ENCODE data around the gene NCR2.
A peak's percentile ranks its signal among the peaks of the same experiment; 100 is the strongest.
"Not testable (repeated sequence)": the region's sequence is repeated elsewhere in the genome, so short reads cannot be mapped to it uniquely, and the experiment has no call there.

The NCR2 gene

GRCh38 chr6:41335296-41335695 is at the start of gene NCR2:
Gene NCR2, plus strand, starts transcription at chr6:41335608. Its CDS starts 269 bp downstream, at chr6:41335877.
- intact Hi-C loops (cut with DNase I): no loop called here
- DNase-seq: no peak

- intact Hi-C loops (cut with DNase I): no loop called here
- DNase-seq: peak in 3 of 10 donors; percentile 14 to 84 (median 49)
These were observed 48.7 kb upstream of the NCR2 start, which contains the start of gene TREM1 for GRCh38 chr6:41286544-41287346. Gene TREM1, minus strand, starts transcription at chr6:41286682. Its CDS starts 27 bp downstream, at chr6:41286655.

GRCh38 chr6:41288030-41288753 is 47.2 kb upstream of the NCR2 start:
- intact Hi-C loops (cut with DNase I): no loop called here
- DNase-seq: no peak

GRCh38 chr6:41288754-41289129 is 46.7 kb upstream of the NCR2 start:
- intact Hi-C loops (cut with DNase I): no loop called here

GRCh38 chr6:41289815-41290214 is 45.6 kb upstream of the NCR2 start:
- no peak for DNase-seq
- intact Hi-C loops (cut with DNase I): no loop called here

More at GRCh38 chr6:41288754-41289129, 46.7 kb upstream of the NCR2 start:
- DNase-seq: no peak

GRCh38 chr6:41291717-41292116 is 43.7 kb upstream of the NCR2 start:
- intact Hi-C loops (cut with DNase I): no loop called here
- DNase-seq: no peak

- no peak for DNase-seq
- intact Hi-C loops (cut with DNase I): no loop called here
These were observed 41.1 kb upstream of the NCR2 start for GRCh38 chr6:41294214-41294872.

- intact Hi-C loops (cut with DNase I); DNase-seq: not testable (repeated sequence)
These were observed 38.2 kb upstream of the NCR2 start for GRCh38 chr6:41297248-41297647.

- no peak for DNase-seq
- intact Hi-C loops (cut with DNase I): no loop called here
These were observed 36.5 kb upstream of the NCR2 start for GRCh38 chr6:41298785-41299502.

GRCh38 chr6:41302638-41303037 is 32.8 kb upstream of the NCR2 start:
- no peak for DNase-seq
- intact Hi-C loops (cut with DNase I): no loop called here

- peak in 3 of 10 donors; percentile 17 to 43 (median 28) for DNase-seq
- intact Hi-C loops (cut with DNase I): no loop called here
These were observed 29.1 kb upstream of the NCR2 start for GRCh38 chr6:41306187-41306854.

- intact Hi-C loops (cut with DNase I): no loop called here
These were observed 20.2 kb upstream of the NCR2 start for GRCh38 chr6:41315203-41315602.

GRCh38 chr6:41315943-41316620 is 19.3 kb upstream of the NCR2 start:
- intact Hi-C loops (cut with DNase I): no loop called here

More at GRCh38 chr6:41315203-41315602, 20.2 kb upstream of the NCR2 start:
- DNase-seq: no peak

GRCh38 chr6:41318261-41318653 is 17.2 kb upstream of the NCR2 start:
- intact Hi-C loops (cut with DNase I): loop anchor here (2.0 kb wide), 1 partner anchor 225 kb away; no protein-coding TSS in a partner anchor
- no peak for DNase-seq

More at GRCh38 chr6:41315943-41316620, 19.3 kb upstream of the NCR2 start:
- DNase-seq: no peak

- intact Hi-C loops (cut with DNase I): loop anchor here (2.0 kb wide), 1 partner anchor 226 kb away; no protein-coding TSS in a partner anchor
- DNase-seq: peak; percentile 45 to 97 (median 78)
These were observed 16.5 kb upstream of the NCR2 start for GRCh38 chr6:41318654-41319565.

- peak in 1 of 10 donors; percentile 59 for DNase-seq
- intact Hi-C loops (cut with DNase I): no loop called here
These were observed 14.2 kb upstream of the NCR2 start for GRCh38 chr6:41321183-41321582.

GRCh38 chr6:41325446-41326066 is 9.9 kb upstream of the NCR2 start:
- intact Hi-C loops (cut with DNase I): no loop called here
- no peak for DNase-seq

- DNase-seq: no peak
- intact Hi-C loops (cut with DNase I): no loop called here
These were observed 9.3 kb upstream of the NCR2 start for GRCh38 chr6:41326092-41326491.

Data from posterior cingulate gyrus (tissue), 11 donors.